ENCODE measurements around the gene STON1.
"Not testable (repeated sequence)": the region's sequence is repeated elsewhere in the genome, so short reads cannot be mapped to it uniquely, and the experiment has no call there.

The STON1 gene

GRCh38 chr2:48590017-48590416, 60.1 kb downstream of the STON1 start:
- peaks cover 3% of the 10 kb centered on the region; the same call in 1 of the 2 replicates for H3K4me1 ChIP-seq (ENCODE audit: low read length)
- no peaks in the 10 kb centered on the region for H3K36me3 ChIP-seq (replicated peaks; ENCODE audit: low read depth, low read length)

GRCh38 chr2:48592067-48592466, 62.1 kb downstream of the STON1 start:
- H3K27ac ChIP-seq (ENCODE audit: low read length): no peak overlapping the region
- 0 out of 2 replicates have a peak, but pooled peaks cover 6% of the 10 kb centered on the region for H3K27me3 ChIP-seq (ENCODE audit: low read depth, low read length)
- no peaks in the 10 kb centered on the region for H3K36me3 ChIP-seq (replicated peaks; ENCODE audit: low read depth, low read length)
- H3K4me3 ChIP-seq (ENCODE audit: low read length): no peak overlapping the region
- no peak overlapping the region for H3K4me2 ChIP-seq (ENCODE audit: low read length)
- H3K79me2 ChIP-seq (ENCODE audit: low read length): no peaks in the 10 kb centered on the region
- H4K20me1 ChIP-seq (ENCODE audit: insufficient read depth, low read length): no peaks in the 10 kb centered on the region
- no peaks in the 10 kb centered on the region for H3K9me3 ChIP-seq (ENCODE audit: insufficient read depth, low read length)
- H3K9ac ChIP-seq (ENCODE audit: low read length): no peak overlapping the region
- peaks cover 3% of the 10 kb centered on the region; the same call in 1 of the 2 replicates for H3K4me1 ChIP-seq (ENCODE audit: low read length)
- no peak for TF ChIP-seq EZH2phosphoT487 (IDR thresholded peaks at IDR 0.05; ENCODE audit: low read depth)
- TF ChIP-seq, protein P1, sequence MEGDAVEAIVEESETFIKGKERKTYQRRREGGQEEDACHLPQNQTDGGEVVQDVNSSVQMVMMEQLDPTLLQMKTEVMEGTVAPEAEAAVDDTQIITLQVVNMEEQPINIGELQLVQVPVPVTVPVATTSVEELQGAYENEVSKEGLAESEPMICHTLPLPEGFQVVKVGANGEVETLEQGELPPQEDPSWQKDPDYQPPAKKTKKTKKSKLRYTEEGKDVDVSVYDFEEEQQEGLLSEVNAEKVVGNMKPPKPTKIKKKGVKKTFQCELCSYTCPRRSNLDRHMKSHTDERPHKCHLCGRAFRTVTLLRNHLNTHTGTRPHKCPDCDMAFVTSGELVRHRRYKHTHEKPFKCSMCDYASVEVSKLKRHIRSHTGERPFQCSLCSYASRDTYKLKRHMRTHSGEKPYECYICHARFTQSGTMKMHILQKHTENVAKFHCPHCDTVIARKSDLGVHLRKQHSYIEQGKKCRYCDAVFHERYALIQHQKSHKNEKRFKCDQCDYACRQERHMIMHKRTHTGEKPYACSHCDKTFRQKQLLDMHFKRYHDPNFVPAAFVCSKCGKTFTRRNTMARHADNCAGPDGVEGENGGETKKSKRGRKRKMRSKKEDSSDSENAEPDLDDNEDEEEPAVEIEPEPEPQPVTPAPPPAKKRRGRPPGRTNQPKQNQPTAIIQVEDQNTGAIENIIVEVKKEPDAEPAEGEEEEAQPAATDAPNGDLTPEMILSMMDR (IDR thresholded peaks at IDR 0.05; ENCODE audit: low read depth, low read length): no peak
- no peak overlapping the region for H2AFZ ChIP-seq (ENCODE audit: low read depth, low read length)

More at GRCh38 chr2:48590017-48590416, 60.1 kb downstream of the STON1 start:
- H3K27ac ChIP-seq (ENCODE audit: low read length): no peak overlapping the region
- no peaks in the 10 kb centered on the region for H3K79me2 ChIP-seq (ENCODE audit: low read length)
- H3K9ac ChIP-seq (ENCODE audit: low read length): no peak overlapping the region
- H3K4me2 ChIP-seq (ENCODE audit: low read length): no peak overlapping the region
- H4K20me1 ChIP-seq (ENCODE audit: insufficient read depth, low read length): no peaks in the 10 kb centered on the region
- TF ChIP-seq EZH2phosphoT487 (IDR thresholded peaks at IDR 0.05; ENCODE audit: low read depth): no peak
- TF ChIP-seq, protein P1 (IDR thresholded peaks at IDR 0.05; ENCODE audit: low read depth, low read length): no peak
- H3K4me3 ChIP-seq (ENCODE audit: low read length): no peak overlapping the region
- 0 out of 2 replicates have a peak, but pooled peaks cover 2% of the 10 kb centered on the region for H3K27me3 ChIP-seq (ENCODE audit: low read depth, low read length)
- H3K9me3 ChIP-seq (ENCODE audit: insufficient read depth, low read length): no peaks in the 10 kb centered on the region
- H2AFZ ChIP-seq (ENCODE audit: low read depth, low read length): no peak overlapping the region

GRCh38 chr2:48596751-48597150, 66.8 kb downstream of the STON1 start:
- not testable (repeated sequence) for H3K27ac ChIP-seq (ENCODE audit: low read length); H3K4me3 ChIP-seq (ENCODE audit: low read length); H3K4me1 ChIP-seq (ENCODE audit: low read length); H3K27me3 ChIP-seq (ENCODE audit: low read depth, low read length); H3K79me2 ChIP-seq (ENCODE audit: low read length); H4K20me1 ChIP-seq (ENCODE audit: insufficient read depth, low read length); H3K9ac ChIP-seq (ENCODE audit: low read length); H3K9me3 ChIP-seq (ENCODE audit: insufficient read depth, low read length); H3K36me3 ChIP-seq (replicated peaks; ENCODE audit: low read depth, low read length); H3K4me2 ChIP-seq (ENCODE audit: low read length); H2AFZ ChIP-seq (ENCODE audit: low read depth, low read length)

- H3K4me1 ChIP-seq (ENCODE audit: low read length): no peaks in the 10 kb centered on the region
- no peak overlapping the region for H3K9ac ChIP-seq (ENCODE audit: low read length)
- H3K27ac ChIP-seq (ENCODE audit: low read length): no peak overlapping the region
- no peak overlapping the region for H3K4me3 ChIP-seq (ENCODE audit: low read length)
- 0 out of 2 replicates have a peak, but pooled peaks cover 10% of the 10 kb centered on the region for H3K27me3 ChIP-seq (ENCODE audit: low read depth, low read length)
- no peak for TF ChIP-seq EZH2phosphoT487 (IDR thresholded peaks at IDR 0.05; ENCODE audit: low read depth)
- TF ChIP-seq, protein P1 (IDR thresholded peaks at IDR 0.05; ENCODE audit: low read depth, low read length): no peak
- H3K4me2 ChIP-seq (ENCODE audit: low read length): no peak overlapping the region
- H3K79me2 ChIP-seq (ENCODE audit: low read length): no peaks in the 10 kb centered on the region
- no peaks in the 10 kb centered on the region for H4K20me1 ChIP-seq (ENCODE audit: insufficient read depth, low read length)
- no peaks in the 10 kb centered on the region for H3K36me3 ChIP-seq (replicated peaks; ENCODE audit: low read depth, low read length)
- no peak overlapping the region for H2AFZ ChIP-seq (ENCODE audit: low read depth, low read length)
- no peaks in the 10 kb centered on the region for H3K9me3 ChIP-seq (ENCODE audit: insufficient read depth, low read length)
These were observed 67.5 kb downstream of the STON1 start for GRCh38 chr2:48597492-48597891.
